ENCODE data around the gene INSL4.

INSL4 gene

DNA sequence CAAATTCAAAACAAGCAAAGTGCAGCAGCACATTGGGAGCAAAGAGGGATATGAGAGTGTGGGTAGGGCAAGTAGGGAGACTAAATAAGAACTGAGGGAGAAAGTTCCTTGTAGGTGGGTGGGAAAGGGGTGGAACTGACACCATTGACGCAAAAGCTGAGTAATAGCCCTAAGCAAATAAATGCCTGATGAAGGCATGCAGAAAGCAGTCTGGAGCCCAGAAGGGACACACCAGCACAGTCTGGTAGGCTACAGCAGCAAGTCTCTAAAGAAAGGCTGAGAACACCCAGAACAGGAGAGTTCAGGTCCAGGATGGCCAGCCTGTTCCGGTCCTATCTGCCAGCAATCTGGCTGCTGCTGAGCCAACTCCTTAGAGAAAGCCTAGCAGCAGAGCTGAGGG is at the start of gene INSL4:
INSL4 (plus strand) TSS at position 208 of the 400 bp plus-strand sequence; CDS start at position 313, 105 bp downstream.
- DNase-seq (ENCODE audit: low spot score): no peak

- DNase-seq (ENCODE audit: low spot score): no peak
Observed at GRCh38 chr9:5184776-5185175, 46.4 kb upstream of the INSL4 start.

GRCh38 chr9:5185220-5185840 is 45.9 kb upstream of the INSL4 start, which contains the start of gene INSL6:
INSL6 (minus strand) TSS chr9:5185639; CDS start chr9:5185602, 37 bp downstream.
- DNase-seq (ENCODE audit: low spot score): no peak

DNA sequence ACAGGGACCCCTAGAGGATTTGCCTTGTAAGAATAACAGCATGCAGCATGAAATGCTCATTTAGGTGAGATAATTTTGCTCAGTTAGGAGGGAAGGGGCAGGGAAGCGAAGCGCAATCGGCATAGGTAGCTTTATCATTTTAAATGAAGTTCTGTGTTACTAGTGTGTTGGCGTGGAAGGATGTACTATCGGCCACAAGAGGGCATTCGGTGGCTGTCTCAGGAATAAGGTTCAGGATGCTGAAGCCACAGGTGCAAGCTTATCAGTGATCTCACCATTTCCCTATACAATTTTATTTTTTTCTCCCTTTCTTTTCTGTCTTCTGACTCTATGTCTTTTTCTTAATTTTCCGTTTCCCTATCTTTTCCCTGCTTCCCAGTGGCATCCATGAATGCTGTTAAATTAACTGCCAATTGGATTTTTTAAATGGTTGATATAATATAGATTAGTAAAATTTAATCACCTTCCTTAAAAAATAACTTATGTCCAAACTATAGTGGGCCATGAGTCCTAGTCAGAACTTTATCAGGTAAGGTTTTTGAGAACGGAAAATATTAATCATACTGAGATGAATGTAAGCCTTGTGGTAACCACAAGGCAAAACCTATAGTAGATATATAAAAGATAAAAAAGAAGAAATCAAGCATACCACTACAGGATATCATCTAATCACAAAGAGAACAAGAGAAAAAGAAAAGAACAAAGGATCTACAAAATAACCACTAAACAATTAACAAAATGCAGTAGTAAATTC is 44.6 kb upstream of the INSL4 start:
- peak; percentile 66 for DNase-seq (ENCODE audit: low spot score)

DNA sequence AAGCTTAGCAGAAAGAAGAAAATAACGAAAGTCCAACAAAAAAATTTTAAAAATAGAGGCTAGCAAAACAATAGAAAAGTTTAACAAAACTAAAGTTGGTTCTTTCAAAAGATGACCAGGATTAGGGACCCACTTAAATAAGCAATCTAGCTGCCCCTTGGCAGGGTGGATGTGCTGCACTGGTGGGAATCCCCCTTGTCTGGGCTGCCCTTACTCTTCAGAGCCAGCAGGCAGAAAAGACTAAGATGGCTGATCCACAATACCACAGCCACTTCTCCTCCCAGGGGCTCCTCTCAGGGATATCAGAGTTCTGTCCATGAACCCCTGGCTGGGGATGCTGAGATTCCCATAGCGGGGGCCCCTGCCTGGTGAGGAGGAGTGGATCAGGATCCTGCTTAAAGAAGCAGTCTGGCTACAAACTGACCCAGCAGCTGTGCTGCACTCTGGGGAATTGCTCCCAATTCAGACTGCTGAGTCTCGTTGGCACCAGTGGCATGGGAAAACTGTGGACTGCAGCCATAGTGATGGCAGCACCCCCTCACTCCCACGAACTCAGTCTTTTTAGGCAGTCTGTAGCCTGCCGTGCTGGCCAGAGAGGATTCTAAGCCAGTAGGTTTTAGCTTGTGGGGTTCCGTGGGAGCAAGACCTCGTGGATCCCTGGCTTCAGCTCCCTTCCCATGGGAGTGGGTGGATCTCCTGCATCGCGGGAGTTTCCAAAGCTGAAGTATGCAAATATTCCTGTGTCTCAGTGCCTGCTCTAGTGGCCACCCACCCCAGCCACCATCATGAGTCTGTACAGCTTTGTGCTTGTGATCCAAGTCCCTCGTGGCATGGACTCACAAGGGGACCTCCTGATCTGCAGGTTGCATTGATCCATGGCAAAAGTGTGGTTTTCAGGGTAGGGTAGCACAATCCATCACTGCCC is 42.9 kb upstream of the INSL4 start:
- no peak for DNase-seq (ENCODE audit: low spot score)

DNA sequence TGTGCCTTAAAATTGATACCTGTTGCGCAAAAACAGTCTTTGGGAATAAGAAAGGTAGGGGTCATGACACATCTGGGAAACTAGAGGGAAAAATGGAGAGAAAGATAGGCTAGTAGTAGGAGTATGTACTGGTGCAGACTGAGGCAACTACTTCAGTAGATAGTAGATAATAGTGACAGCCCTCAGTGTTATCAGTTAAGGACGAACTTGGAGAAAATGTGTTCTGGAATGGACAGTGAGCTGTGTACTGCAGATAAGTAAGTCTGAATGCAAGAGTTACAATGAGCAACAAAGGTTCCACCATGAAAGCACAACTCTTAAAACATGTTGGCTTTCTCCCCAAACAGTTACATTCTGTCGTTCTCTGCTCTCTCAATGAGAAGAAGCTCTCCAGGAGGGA is 39.2 kb upstream of the INSL4 start:
- DNase-seq (ENCODE audit: low spot score): no peak

DNA sequence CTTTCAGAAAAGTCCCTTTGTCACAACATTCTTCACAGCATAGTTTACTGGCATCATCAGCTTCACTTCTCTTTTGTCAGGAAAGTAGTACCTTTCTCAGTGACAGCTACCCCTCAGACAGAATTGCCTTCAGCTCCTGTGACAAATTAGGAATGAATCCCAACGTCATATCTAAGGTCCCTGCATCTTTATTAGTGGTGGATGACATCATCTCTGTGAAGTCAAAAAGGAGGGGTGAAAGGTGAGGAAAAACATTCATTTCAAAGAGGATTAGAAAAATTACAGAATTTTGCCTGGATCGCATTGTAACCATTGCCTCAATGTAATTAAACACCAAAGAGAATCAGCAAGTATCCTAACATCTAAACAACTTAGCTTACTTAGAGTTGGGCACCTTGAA is 37.9 kb upstream of the INSL4 start:
- DNase-seq (ENCODE audit: low spot score): no peak

GRCh38 chr9:5195463-5195862 is 35.8 kb upstream of the INSL4 start:
- DNase-seq (ENCODE audit: low spot score): no peak

DNA sequence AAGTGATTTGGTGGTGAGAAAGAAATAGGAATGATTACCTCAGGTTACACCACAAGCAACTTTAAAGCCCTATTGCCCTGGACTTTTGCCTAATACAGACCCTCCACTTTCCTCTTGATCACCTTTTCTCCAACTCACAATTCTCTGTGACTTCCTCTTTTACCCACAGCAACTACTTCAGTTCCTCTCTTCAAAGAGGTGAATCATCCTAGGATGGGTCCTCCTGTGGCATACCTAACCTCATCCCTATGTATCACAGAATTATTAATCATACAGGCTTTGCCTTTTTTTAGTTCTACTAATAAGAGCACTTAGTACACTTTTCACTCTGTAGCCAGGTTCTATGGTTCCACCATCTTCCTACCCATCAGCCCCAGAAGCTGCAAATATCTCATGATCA is 26.1 kb upstream of the INSL4 start:
- DNase-seq (ENCODE audit: low spot score): no peak

DNA sequence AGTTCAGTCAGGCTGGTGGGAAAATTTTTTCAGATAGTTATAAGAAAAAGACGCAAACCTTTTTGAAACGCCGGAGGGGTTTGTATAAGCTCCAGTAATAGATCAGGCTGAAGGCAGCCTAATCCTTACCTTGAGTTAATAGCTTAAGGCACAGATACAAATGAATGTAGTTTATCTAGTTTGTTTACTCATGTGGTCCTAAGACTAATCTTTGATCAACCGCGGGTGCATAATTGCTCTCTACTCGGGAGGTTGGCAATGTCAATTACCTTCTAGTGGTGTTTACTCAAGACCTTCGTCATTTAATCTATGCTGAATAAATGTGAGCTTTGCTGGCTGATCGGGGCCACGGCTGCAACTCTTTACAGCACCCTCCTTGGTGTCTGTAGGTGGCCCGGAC is 665 bp upstream of the INSL4 start:
- no peak for DNase-seq (ENCODE audit: low spot score)

- peak; percentile 29 for DNase-seq (ENCODE audit: low spot score)
Observed at GRCh38 chr9:5263351-5264218, 32.4 kb downstream of the INSL4 start.

DNA sequence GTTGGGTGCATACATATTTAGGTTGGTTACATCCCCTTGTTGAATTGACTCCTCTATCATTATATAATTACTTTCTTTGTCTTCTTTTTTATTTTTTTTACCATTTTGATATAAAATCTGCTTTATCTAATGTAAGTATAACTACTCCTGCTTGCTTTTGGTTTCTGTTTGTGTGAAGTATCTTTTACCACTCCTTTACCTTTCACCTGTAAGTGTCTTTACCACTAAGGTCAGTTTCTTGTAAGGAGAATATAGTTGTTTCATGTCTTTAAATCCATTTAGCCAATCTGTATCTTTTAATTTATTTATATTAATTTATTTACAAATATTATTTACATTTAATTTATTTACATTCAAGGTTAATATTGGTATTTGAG is 33.0 kb downstream of the INSL4 start:
- DNase-seq (ENCODE audit: low spot score): no peak

GRCh38 chr9:5265939-5266338 is 34.7 kb downstream of the INSL4 start:
- DNase-seq (ENCODE audit: low spot score): no peak

DNA sequence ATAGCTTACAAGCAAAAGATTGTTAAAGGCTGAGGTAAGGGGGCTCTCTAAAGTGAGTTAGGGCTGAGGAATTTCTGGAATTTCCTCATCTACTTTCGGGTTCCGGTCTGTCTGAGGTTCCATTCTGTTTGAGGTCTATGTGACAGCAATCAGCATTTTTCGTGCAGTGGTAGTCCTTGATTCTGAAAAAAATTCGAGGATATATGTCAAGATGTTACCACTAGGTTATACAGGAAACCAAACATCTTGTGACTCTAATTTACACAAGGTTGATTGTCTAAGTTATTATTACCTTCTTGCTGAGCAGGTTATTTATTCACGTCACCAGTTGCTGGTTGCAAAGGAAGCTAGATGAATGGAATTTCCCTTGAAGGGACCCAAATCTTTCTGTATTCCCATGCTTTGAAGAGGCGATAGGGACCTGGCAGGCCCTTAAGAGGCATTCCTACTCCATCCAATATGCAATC is 38.1 kb downstream of the INSL4 start:
- no peak for DNase-seq (ENCODE audit: low spot score)

- DNase-seq (ENCODE audit: low spot score): no peak
Observed at GRCh38 chr9:5274770-5275169, 43.6 kb downstream of the INSL4 start.

DNA sequence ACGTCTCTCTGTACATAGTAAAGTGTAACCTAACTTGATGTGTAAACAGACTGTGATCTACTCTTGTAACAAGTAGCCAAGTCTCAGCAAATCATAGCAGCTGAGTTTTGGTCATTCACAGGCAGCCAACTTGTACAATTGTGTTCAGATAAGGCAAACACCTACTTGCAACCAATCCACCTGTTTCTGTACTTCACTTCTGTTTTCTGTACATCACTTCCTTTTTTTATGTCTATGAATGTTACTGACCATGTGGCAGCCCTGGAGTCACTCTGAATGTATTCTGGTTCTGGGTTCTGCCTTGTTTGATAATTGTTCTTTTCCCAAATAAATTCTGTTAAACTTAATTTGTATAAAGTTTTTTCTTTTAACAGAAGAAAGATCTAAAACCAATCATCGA is 47.3 kb downstream of the INSL4 start:
- no peak for DNase-seq (ENCODE audit: low spot score)

Data from LoVo (cell line).